Natural killer cell (primary cell): ENCODE results near the gene EMC8. TPM values are rescaled to one million over a fixed set of nuclear protein-coding genes. Genes with fewer than 3 reads are reported as not detected.
"Not testable (repeated sequence)": the region's sequence is repeated elsewhere in the genome, so short reads cannot be mapped to it uniquely, and the experiment has no call there.

Experiments used
- ATAC-seq, 3 donors: fragments of 150-1000 bp in 2 of 3; fragments of 200-7000 bp in 1 of 3; cut with Tn5 transposase; 1 replicate in 1 of 3; 2 replicates in 2 of 3; pipeline ENCODE4 v1.10.0; 2021; ENCODE audit warnings: mild to moderate bottlenecking in 2 of 3, moderate library complexity in 2 of 3
- DNase-seq, 2 donors: peaks; one replicate each; pipeline versions ENCODE4 v3.0.0 to v3.0.0-alpha.2; 2013 to 2021; ENCODE audit warnings: mixed read lengths in 1 of 2
- H3K27ac ChIP-seq: one replicate; pipeline ENCODE4 v1.5.1; 2013; ENCODE audit warnings: mild to moderate bottlenecking, low read length
- H3K27me3 ChIP-seq: one replicate; pipeline ENCODE4 v1.6.1; 2013; ENCODE audit warnings: low read length; ENCODE audit not compliant: control insufficient read depth, insufficient read depth
- H3K36me3 ChIP-seq: one replicate; pipeline ENCODE4 v1.6.1; 2013; ENCODE audit warnings: low read length; ENCODE audit not compliant: control insufficient read depth, insufficient read depth
- H3K4me1 ChIP-seq: one replicate; pipeline ENCODE4 v1.6.1; 2013; ENCODE audit warnings: low read length; ENCODE audit not compliant: control insufficient read depth, insufficient read depth
- H3K4me3 ChIP-seq: one replicate; pipeline ENCODE4 v1.5.1; 2013; ENCODE audit warnings: low read length
- H3K9me3 ChIP-seq: one replicate; pipeline ENCODE4 v1.6.1; 2013; ENCODE audit warnings: low read length; ENCODE audit not compliant: control insufficient read depth, insufficient read depth
- H3K27ac Mint-ChIP-seq, 2 donors: one replicate each; pipeline ENCODE4 v1.8.0; 2022; ENCODE audit warnings: mild to moderate bottlenecking in 2 of 2, mixed read lengths in 2 of 2, moderate library complexity in 1 of 2
- H3K27me3 Mint-ChIP-seq, 2 donors: one replicate each; pipeline ENCODE4 v1.8.0; 2022; ENCODE audit warnings: low read depth in 2 of 2, mixed read lengths in 2 of 2
- H3K36me3 Mint-ChIP-seq: one replicate; pipeline ENCODE4 v1.8.0; 2022; ENCODE audit warnings: mixed read lengths
- H3K4me1 Mint-ChIP-seq, 2 donors: one replicate each; pipeline ENCODE4 v1.8.0; 2022; ENCODE audit warnings: mixed read lengths in 2 of 2
- H3K4me3 Mint-ChIP-seq: one replicate; pipeline ENCODE4 v1.8.0; 2022; ENCODE audit warnings: mild to moderate bottlenecking, moderate library complexity, mixed read lengths
- H3K9me3 Mint-ChIP-seq, 2 donors: one replicate each; pipeline ENCODE4 v1.8.0; 2022; ENCODE audit warnings: mixed read lengths in 2 of 2
- WGBS: methylation state at CpG from one replicate; pipeline ENCODE4 v1.1.7; 2013; ENCODE audit warnings: missing lambda C conversion rate; ENCODE audit not compliant: insufficient coverage; 5-methylcytosine and 5-hydroxymethylcytosine counted together
- intact Hi-C: fragments of 100-400 bp; cut with micrococcal nuclease; formaldehyde crosslinking; loops from one replicate; pipeline ENCODE4 v1.14.2; 2022
- total RNA-seq, 4 donors: library from RNA; stranded (reverse); fragments of 120-200 nt in 1 of 4; gene quantifications; one replicate each; pipeline versions ENCODE4 v1.2.3 to v1.2.4, GENCODE V29; 2013 to 2022
- TF ChIP-seq, protein P1 (sequence below): fragments of 200-600 bp; IDR thresholded peaks from one replicate; pipeline ENCODE4 v1.8.0; 2022; ENCODE audit warnings: antibody characterized with exemption

Gene EMC8
- total RNA-seq, 3 donors from 2014 or later (not counting 1 experiment from before 2014, with no cell fraction given), result 21.2 to 26.4 (median 24.1) TPM

DNA sequence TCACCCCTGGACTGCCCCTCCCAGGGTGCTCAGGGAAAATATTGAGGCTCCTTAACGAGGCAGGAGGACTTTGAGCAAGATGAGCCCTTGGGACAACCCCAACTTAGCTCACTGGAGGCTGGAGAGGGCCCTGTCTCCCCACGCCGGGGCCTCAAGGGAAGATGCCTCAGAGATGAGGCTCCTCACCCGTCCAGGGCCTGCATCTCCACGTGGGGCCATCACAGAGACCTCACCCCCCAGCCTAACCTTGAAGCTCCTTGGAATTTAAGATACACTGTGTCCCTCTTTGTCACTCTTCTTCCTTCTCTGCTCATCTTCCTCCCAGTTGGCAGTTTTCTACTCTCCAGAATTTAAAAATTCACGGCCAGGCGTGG lies 11.4 kb upstream of the EMC8 start:
- no peaks in the 10 kb centered on the region for H3K27me3 ChIP-seq
- no peak overlapping the region for H3K4me3 ChIP-seq
- H3K4me1 ChIP-seq, result no peaks in the 10 kb centered on the region
- H3K36me3 ChIP-seq, result peaks cover 10% of the 10 kb centered on the region
- Mint-ChIP-seq H3K4me1 (no peaks in the 10 kb centered on the region), H3K36me3 (peaks cover 6% of the 10 kb centered on the region), H3K9me3 (no peaks in the 10 kb centered on the region), H3K27ac (no peak overlapping the region), H3K4me3 (no peak overlapping the region), H3K27me3 (peaks cover 18 to 26% of the 10 kb centered on the region in 2 donors)
- no peak overlapping the region for H3K27ac ChIP-seq
- no peaks in the 10 kb centered on the region for H3K9me3 ChIP-seq
- TF ChIP-seq, protein P1, sequence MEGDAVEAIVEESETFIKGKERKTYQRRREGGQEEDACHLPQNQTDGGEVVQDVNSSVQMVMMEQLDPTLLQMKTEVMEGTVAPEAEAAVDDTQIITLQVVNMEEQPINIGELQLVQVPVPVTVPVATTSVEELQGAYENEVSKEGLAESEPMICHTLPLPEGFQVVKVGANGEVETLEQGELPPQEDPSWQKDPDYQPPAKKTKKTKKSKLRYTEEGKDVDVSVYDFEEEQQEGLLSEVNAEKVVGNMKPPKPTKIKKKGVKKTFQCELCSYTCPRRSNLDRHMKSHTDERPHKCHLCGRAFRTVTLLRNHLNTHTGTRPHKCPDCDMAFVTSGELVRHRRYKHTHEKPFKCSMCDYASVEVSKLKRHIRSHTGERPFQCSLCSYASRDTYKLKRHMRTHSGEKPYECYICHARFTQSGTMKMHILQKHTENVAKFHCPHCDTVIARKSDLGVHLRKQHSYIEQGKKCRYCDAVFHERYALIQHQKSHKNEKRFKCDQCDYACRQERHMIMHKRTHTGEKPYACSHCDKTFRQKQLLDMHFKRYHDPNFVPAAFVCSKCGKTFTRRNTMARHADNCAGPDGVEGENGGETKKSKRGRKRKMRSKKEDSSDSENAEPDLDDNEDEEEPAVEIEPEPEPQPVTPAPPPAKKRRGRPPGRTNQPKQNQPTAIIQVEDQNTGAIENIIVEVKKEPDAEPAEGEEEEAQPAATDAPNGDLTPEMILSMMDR, result no peak
- intact Hi-C loops, result no loop called here
- ATAC-seq (no peak), DNase-seq (no peak)
- WGBS, result 83% methylated on average over 7 of the region's 7 CpGs

DNA sequence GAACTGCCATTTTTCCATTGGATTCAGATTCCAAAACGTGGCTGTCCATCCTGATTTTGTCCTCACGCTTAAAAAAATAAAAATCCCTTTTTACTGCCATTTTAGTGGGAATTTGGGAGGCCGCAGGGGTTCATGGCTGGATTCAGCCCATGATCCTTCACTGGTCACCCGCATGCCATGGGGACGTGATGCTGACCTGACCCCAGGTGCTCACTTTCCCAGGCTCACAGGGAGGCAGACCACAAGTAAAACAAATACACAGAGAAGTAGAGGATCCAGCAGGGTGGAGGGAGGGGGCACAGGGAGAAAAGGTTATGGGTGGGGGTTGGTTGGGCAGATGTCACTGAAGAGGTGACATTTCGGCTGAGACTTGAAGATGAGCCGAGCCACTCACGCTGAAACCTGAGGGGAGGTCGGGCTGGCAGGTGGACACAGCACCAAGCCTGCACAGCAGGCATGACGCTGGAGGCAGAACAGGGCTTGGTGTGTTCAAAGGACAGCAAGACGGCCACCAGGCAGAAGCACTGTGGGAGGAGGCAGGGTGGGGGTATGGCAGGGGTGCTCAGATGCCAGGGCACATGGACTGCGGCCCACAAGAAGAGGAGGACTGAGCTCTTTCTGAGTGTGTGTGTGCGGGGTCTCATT lies 10.9 kb upstream of the EMC8 start:
- 91% methylated on average over 13 of the region's 13 CpGs for WGBS
- Mint-ChIP-seq H3K4me1 (no peaks in the 10 kb centered on the region), H3K36me3 (peaks cover 6% of the 10 kb centered on the region), H3K27ac (no peak overlapping the region), H3K9me3 (no peaks in the 10 kb centered on the region), H3K27me3 (peaks cover 18 to 26% of the 10 kb centered on the region in 2 donors), H3K4me3 (no peak overlapping the region)
- DNase-seq, result no peak
- H3K4me1 ChIP-seq, result no peaks in the 10 kb centered on the region
- ATAC-seq, result no peak
- H3K27me3 ChIP-seq, result no peaks in the 10 kb centered on the region
- no peaks in the 10 kb centered on the region for H3K9me3 ChIP-seq
- TF ChIP-seq, protein P1, result no peak
- H3K4me3 ChIP-seq, result no peak overlapping the region
- intact Hi-C loops, result no loop called here
- no peak overlapping the region for H3K27ac ChIP-seq
- H3K36me3 ChIP-seq, result peaks cover 15% of the 10 kb centered on the region

DNA sequence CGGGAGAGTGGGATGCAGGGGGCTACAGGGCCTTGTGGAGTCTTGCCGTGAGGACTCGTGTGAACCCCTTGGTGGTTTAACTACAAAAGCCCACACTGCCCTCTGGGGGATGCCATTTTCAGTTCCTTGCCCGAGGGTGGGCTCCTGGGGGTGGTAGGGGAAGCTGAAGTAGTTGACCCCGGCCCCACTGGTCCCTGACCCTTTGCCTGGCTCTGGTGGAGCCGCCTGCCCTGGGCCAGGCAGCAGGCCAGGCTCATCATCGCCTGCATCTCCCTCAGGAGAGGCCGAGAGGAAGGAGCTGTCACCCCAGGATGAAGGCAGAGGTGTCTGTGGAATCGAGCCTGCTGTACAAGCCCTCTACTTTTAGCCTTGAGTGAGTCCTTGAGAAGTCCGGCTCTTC lies 10.3 kb upstream of the EMC8 start:
- peaks cover 6% of the 10 kb centered on the region for H3K36me3 Mint-ChIP-seq
- H3K4me1 ChIP-seq, result no peaks in the 10 kb centered on the region
- no peaks in the 10 kb centered on the region for H3K27me3 ChIP-seq
- TF ChIP-seq, protein P1, result no peak
- H3K4me3 Mint-ChIP-seq, result no peak overlapping the region
- ATAC-seq (no peak), DNase-seq (no peak)
- no peak overlapping the region for H3K4me3 ChIP-seq
- H3K9me3 Mint-ChIP-seq, result no peaks in the 10 kb centered on the region
- H3K4me1 Mint-ChIP-seq, result no peaks in the 10 kb centered on the region
- 76% methylated on average over 10 of the region's 10 CpGs for WGBS
- H3K9me3 ChIP-seq, result no peaks in the 10 kb centered on the region
- H3K27me3 Mint-ChIP-seq, result peaks cover 18 to 26% of the 10 kb centered on the region in 2 donors
- peaks cover 21% of the 10 kb centered on the region for H3K36me3 ChIP-seq
- intact Hi-C loops, result no loop called here
- H3K27ac Mint-ChIP-seq, result no peak overlapping the region
- no peak overlapping the region for H3K27ac ChIP-seq

DNA sequence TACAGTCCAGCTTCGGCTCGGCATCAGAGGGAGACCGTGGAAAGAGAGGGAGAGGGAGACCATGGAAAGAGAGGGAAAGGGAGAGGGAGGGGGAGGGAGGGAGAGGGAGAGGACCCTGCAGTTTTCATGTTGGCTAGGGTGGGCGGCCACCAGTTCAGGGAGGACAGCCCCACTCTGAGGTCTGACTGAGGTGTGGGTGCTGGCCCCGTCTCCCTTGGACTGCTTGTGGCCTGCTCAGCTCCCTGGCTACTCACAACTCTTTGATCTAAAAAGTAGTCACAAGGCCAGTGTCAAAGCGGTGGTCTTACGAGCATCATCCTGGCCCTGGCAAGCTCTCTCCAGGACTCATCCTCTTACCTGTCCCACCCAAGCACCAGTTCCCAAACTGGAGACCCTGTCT lies 9.6 kb upstream of the EMC8 start:
- Histone ChIP-seq H3K9me3 (no peaks in the 10 kb centered on the region), H3K27me3 (no peaks in the 10 kb centered on the region), H3K36me3 (peaks cover 25% of the 10 kb centered on the region), H3K27ac (no peak overlapping the region), H3K4me3 (no peak overlapping the region), H3K4me1 (no peaks in the 10 kb centered on the region)
- intact Hi-C loops, result no loop called here
- TF ChIP-seq, protein P1, result no peak
- no peak for DNase-seq
- H3K4me1 Mint-ChIP-seq, result peaks cover under 1% of the 10 kb centered on the region in 2 donors
- WGBS, result 91% methylated on average over 7 of the region's 7 CpGs
- ATAC-seq, result no peak
- peaks cover 18 to 26% of the 10 kb centered on the region in 2 donors for H3K27me3 Mint-ChIP-seq
- no peak overlapping the region for H3K4me3 Mint-ChIP-seq
- H3K36me3 Mint-ChIP-seq, result peaks cover 6% of the 10 kb centered on the region
- H3K27ac Mint-ChIP-seq, result no peak overlapping the region
- no peaks in the 10 kb centered on the region for H3K9me3 Mint-ChIP-seq

DNA sequence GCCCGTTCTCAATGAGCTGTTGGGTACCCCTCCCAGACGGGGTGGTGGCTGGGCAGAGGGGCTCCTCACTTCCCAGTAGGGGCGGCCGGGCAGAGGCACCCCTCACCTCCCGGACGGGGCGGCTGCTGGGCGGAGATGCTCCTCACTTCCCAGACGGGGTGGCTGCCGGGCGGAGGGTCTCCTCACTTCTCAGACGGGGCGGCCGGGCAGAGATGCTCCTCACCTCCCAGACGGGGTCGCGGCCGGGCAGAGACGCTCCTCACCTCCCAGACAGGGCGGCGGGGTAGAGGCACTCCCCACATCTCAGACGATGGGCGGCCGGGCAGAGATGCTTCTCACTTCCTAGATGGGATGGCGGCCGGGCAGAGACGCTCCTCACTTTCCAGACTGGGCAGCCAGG lies 8.8 kb upstream of the EMC8 start:
- intact Hi-C loops, H3K36me3 Mint-ChIP-seq, H3K4me3 ChIP-seq, H3K4me1 ChIP-seq, H3K4me1 Mint-ChIP-seq, DNase-seq, H3K27me3 ChIP-seq, H3K27ac ChIP-seq, H3K9me3 ChIP-seq, ATAC-seq, H3K9me3 Mint-ChIP-seq, H3K4me3 Mint-ChIP-seq, H3K27ac Mint-ChIP-seq: not testable (repeated sequence)
- WGBS, result 100% methylated on average over 1 of the region's 27 CpGs
- H3K27me3 Mint-ChIP-seq, result peaks cover 15 to 20% of the 10 kb centered on the region in 2 donors
- peaks cover 28% of the 10 kb centered on the region for H3K36me3 ChIP-seq
